Measurements from ENCODE around the gene CD2AP.

CD2AP gene

GRCh38 chr6:47650553-47651432 lies 173.2 kb downstream of the CD2AP start:
- Histone ChIP-seq H3K4me3 (ENCODE audit: low read length) (no peak overlapping the region), H3K27me3 (ENCODE audit: control insufficient read depth, insufficient read depth, low read length) (no peaks in the 10 kb centered on the region), H3K36me3 (ENCODE audit: control insufficient read depth, low read depth, low read length) (no peaks in the 10 kb centered on the region), H3K9ac (ENCODE audit: low read length) (no peak overlapping the region), H3K27ac (ENCODE audit: low read length) (no peak overlapping the region), H3K4me1 (ENCODE audit: control insufficient read depth, low read depth, low read length) (peaks cover 5% of the 10 kb centered on the region), H3K9me3 (ENCODE audit: control insufficient read depth, low read depth, low read length) (no peaks in the 10 kb centered on the region)

GRCh38 chr6:47651505-47651944 lies 173.9 kb downstream of the CD2AP start:
- no peaks in the 10 kb centered on the region for H3K36me3 ChIP-seq (ENCODE audit: control insufficient read depth, low read depth, low read length)
- no peaks in the 10 kb centered on the region for H3K27me3 ChIP-seq (ENCODE audit: control insufficient read depth, insufficient read depth, low read length)
- H3K9me3 ChIP-seq (ENCODE audit: control insufficient read depth, low read depth, low read length) = no peaks in the 10 kb centered on the region
- no peak overlapping the region for H3K27ac ChIP-seq (ENCODE audit: low read length)
- H3K9ac ChIP-seq (ENCODE audit: low read length) = no peak overlapping the region
- no peak overlapping the region for H3K4me3 ChIP-seq (ENCODE audit: low read length)
- H3K4me1 ChIP-seq (ENCODE audit: control insufficient read depth, low read depth, low read length) = peaks cover 12% of the 10 kb centered on the region

GRCh38 chr6:47653706-47654105 lies 176.1 kb downstream of the CD2AP start:
- Histone ChIP-seq H3K4me1 (ENCODE audit: control insufficient read depth, low read depth, low read length) (peaks cover 14% of the 10 kb centered on the region), H3K36me3 (ENCODE audit: control insufficient read depth, low read depth, low read length) (no peaks in the 10 kb centered on the region), H3K27ac (ENCODE audit: low read length) (no peak overlapping the region), H3K4me3 (ENCODE audit: low read length) (no peak overlapping the region), H3K9me3 (ENCODE audit: control insufficient read depth, low read depth, low read length) (no peaks in the 10 kb centered on the region), H3K27me3 (ENCODE audit: control insufficient read depth, insufficient read depth, low read length) (no peaks in the 10 kb centered on the region), H3K9ac (ENCODE audit: low read length) (no peak overlapping the region)

DNA sequence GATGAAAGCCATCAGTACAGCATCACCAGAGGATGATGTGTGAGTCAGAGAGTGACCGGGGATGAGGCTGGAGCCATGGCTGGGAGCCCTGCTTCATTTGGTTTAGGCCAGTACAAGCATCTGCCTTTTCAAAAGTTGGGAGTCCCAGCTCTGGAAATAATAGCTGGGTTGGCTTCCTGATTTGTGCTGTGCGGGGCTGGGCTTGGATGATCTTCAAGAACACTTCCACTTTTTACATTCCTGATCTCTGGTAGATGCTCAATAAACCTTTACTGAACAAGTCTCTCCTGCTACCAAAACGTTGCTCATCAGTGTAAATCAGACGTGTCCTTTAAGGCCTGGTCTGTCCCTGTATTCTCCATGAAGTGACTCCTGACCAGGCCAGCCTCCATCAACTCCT lies 176.7 kb downstream of the CD2AP start:
- no peak overlapping the region for H3K27ac ChIP-seq (ENCODE audit: low read length)
- peaks cover 14% of the 10 kb centered on the region for H3K4me1 ChIP-seq (ENCODE audit: control insufficient read depth, low read depth, low read length)
- H3K27me3 ChIP-seq (ENCODE audit: control insufficient read depth, insufficient read depth, low read length) = no peaks in the 10 kb centered on the region
- H3K9me3 ChIP-seq (ENCODE audit: control insufficient read depth, low read depth, low read length) = no peaks in the 10 kb centered on the region
- no peak overlapping the region for H3K9ac ChIP-seq (ENCODE audit: low read length)
- no peak overlapping the region for H3K4me3 ChIP-seq (ENCODE audit: low read length)
- H3K36me3 ChIP-seq (ENCODE audit: control insufficient read depth, low read depth, low read length) = no peaks in the 10 kb centered on the region

- no peak overlapping the region for H3K9ac ChIP-seq (ENCODE audit: low read length)
Measured at GRCh38 chr6:47655719-47656595, 178.4 kb downstream of the CD2AP start.

GRCh38 chr6:47661960-47662359 lies 184.4 kb downstream of the CD2AP start:
- Histone ChIP-seq H3K27me3 (ENCODE audit: control insufficient read depth, insufficient read depth, low read length) (no peaks in the 10 kb centered on the region), H3K27ac (ENCODE audit: low read length) (no peak overlapping the region), H3K4me1 (ENCODE audit: control insufficient read depth, low read depth, low read length) (peaks cover 7% of the 10 kb centered on the region), H3K36me3 (ENCODE audit: control insufficient read depth, low read depth, low read length) (no peaks in the 10 kb centered on the region), H3K9ac (ENCODE audit: low read length) (no peak overlapping the region), H3K9me3 (ENCODE audit: control insufficient read depth, low read depth, low read length) (no peaks in the 10 kb centered on the region), H3K4me3 (ENCODE audit: low read length) (no peak overlapping the region)

More at GRCh38 chr6:47655719-47656595, 178.4 kb downstream of the CD2AP start:
- H3K27me3 ChIP-seq (ENCODE audit: control insufficient read depth, insufficient read depth, low read length) = no peaks in the 10 kb centered on the region
- H3K9me3 ChIP-seq (ENCODE audit: control insufficient read depth, low read depth, low read length) = no peaks in the 10 kb centered on the region
- no peak overlapping the region for H3K4me3 ChIP-seq (ENCODE audit: low read length)
- H3K36me3 ChIP-seq (ENCODE audit: control insufficient read depth, low read depth, low read length) = no peaks in the 10 kb centered on the region
- H3K4me1 ChIP-seq (ENCODE audit: control insufficient read depth, low read depth, low read length) = peaks cover 14% of the 10 kb centered on the region
- H3K27ac ChIP-seq (ENCODE audit: low read length) = no peak overlapping the region

- H3K4me3 ChIP-seq (ENCODE audit: low read length) = no peak overlapping the region
- H3K27ac ChIP-seq (ENCODE audit: low read length) = peak overlapping the region; percentile 62
Measured at GRCh38 chr6:47663462-47664216, 186.1 kb downstream of the CD2AP start.

DNA sequence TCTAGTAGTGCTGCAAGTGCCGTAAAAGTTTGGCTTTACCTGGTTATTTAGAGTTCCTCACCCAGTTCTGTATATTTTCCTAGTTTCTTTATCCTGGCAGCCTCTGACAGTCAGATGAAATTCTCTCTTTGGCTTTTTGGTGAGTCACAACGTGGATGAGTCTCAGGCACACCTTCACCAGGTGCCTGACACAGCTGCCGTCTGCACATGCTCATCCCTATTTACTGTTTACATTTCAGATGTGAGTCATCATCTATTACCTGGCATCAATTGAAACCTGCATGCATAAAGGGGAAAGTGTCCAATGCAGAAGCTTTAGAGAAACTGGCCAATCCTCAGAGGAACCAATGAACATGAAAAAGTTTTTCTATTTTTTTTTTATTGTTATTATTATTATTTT lies 187.5 kb downstream of the CD2AP start:
- H3K36me3 ChIP-seq (ENCODE audit: control insufficient read depth, low read depth, low read length) = no peaks in the 10 kb centered on the region
- H3K9me3 ChIP-seq (ENCODE audit: control insufficient read depth, low read depth, low read length) = no peaks in the 10 kb centered on the region
- H3K4me3 ChIP-seq (ENCODE audit: low read length) = no peak overlapping the region
- H3K27me3 ChIP-seq (ENCODE audit: control insufficient read depth, insufficient read depth, low read length) = no peaks in the 10 kb centered on the region
- H3K27ac ChIP-seq (ENCODE audit: low read length) = no peak overlapping the region
- H3K9ac ChIP-seq (ENCODE audit: low read length) = no peak overlapping the region
- H3K4me1 ChIP-seq (ENCODE audit: control insufficient read depth, low read depth, low read length) = peaks cover 17% of the 10 kb centered on the region

More at GRCh38 chr6:47663462-47664216, 186.1 kb downstream of the CD2AP start:
- Histone ChIP-seq H3K9ac (ENCODE audit: low read length) (no peak overlapping the region), H3K9me3 (ENCODE audit: control insufficient read depth, low read depth, low read length) (no peaks in the 10 kb centered on the region), H3K36me3 (ENCODE audit: control insufficient read depth, low read depth, low read length) (no peaks in the 10 kb centered on the region), H3K4me1 (ENCODE audit: control insufficient read depth, low read depth, low read length) (peaks cover 7% of the 10 kb centered on the region), H3K27me3 (ENCODE audit: control insufficient read depth, insufficient read depth, low read length) (no peaks in the 10 kb centered on the region)

DNA sequence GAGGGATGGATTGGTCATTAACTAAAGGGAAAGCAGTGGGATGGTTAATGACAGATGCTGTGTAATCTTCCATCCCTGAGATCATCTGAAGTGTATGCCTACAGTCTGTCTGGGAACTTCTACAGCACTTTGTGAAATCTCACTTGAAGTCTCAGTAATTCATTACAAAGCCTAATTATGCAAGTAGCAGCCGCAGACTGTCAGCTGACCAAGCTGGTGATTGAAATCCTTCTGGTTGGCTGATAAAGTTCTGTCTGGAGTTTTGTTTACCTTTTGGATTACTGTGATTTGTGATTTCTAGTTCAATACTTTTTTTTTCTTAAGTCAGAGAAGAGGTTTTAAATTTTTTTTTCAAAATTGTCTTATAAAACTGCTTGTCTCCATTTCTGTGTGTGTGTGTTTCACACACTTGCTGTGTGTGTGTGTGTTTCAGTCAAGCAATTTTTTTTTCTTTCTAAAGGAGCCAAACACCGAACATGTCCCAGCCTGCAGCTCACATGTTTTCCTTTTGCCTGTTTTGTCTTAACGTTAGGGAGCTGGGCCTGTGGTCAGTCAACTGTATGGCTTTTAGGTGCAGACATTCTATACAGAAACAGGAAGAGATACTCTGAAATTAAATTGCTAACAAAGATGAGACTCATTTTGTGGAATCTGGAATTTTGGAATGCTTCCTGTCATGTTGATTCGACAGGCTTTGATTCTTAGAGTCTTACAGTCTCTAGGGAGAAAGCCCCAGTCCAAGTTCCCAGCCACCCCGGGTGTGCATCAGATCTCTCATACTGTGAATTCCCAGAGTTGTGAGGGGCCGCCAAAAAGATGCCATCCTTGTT lies 192.3 kb downstream of the CD2AP start:
- no peak overlapping the region for H3K27ac ChIP-seq (ENCODE audit: low read length)
- H3K4me3 ChIP-seq (ENCODE audit: low read length) = no peak overlapping the region
- no peak overlapping the region for H3K9ac ChIP-seq (ENCODE audit: low read length)
- no peaks in the 10 kb centered on the region for H3K9me3 ChIP-seq (ENCODE audit: control insufficient read depth, low read depth, low read length)
- H3K4me1 ChIP-seq (ENCODE audit: control insufficient read depth, low read depth, low read length) = peaks cover 23% of the 10 kb centered on the region
- H3K27me3 ChIP-seq (ENCODE audit: control insufficient read depth, insufficient read depth, low read length) = no peaks in the 10 kb centered on the region
- no peaks in the 10 kb centered on the region for H3K36me3 ChIP-seq (ENCODE audit: control insufficient read depth, low read depth, low read length)

DNA sequence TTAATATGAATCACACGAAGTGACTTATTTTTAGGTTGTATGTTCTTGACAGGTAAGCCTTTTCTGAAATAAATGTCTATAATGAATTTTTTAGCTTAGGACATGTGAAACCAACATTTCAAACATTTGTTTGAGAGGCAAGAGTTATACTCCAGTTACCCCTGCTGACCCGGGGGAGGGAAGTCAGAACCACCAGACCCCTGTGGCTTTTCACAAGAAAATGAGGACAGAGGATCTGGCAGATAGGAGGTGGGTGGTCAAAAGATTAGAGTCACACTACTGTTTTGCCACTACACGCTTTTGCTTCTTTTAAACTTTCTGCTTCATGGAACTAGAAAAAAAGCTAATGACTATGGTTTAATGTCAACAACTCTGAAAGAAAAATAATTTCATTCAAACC lies 193.3 kb downstream of the CD2AP start:
- Histone ChIP-seq H3K27me3 (ENCODE audit: control insufficient read depth, insufficient read depth, low read length) (no peaks in the 10 kb centered on the region), H3K27ac (ENCODE audit: low read length) (no peak overlapping the region)

More for the DNA sequence above, 193.3 kb downstream of the CD2AP start:
- Histone ChIP-seq H3K9me3 (ENCODE audit: control insufficient read depth, low read depth, low read length) (no peaks in the 10 kb centered on the region), H3K4me1 (ENCODE audit: control insufficient read depth, low read depth, low read length) (peaks cover 23% of the 10 kb centered on the region), H3K36me3 (ENCODE audit: control insufficient read depth, low read depth, low read length) (no peaks in the 10 kb centered on the region), H3K4me3 (ENCODE audit: low read length) (no peak overlapping the region), H3K9ac (ENCODE audit: low read length) (no peak overlapping the region)
